Measurements from ENCODE around the gene GHRH. TPM values are rescaled to one million over a fixed set of nuclear protein-coding genes. Genes with fewer than 3 reads are reported as not detected.

GHRH gene
- total RNA-seq, 2 experiments from 2014 or later, result not detected

- ATAC-seq (ENCODE audit: poor library complexity) (no peak), DNase-seq (no peak)
- no peak overlapping the region for H3K4me3 ChIP-seq (ENCODE audit: low read length)
- no peaks in the 10 kb centered on the region for H3K9me3 ChIP-seq (ENCODE audit: control insufficient read depth in 1 of 2, insufficient read depth in 1 of 2, low read length in 2 of 2)
- no peaks in the 10 kb centered on the region for H3K27me3 Mint-ChIP-seq
- no peaks in the 10 kb centered on the region for H3K27me3 ChIP-seq (ENCODE audit: control insufficient read depth in 1 of 2, insufficient read depth in 2 of 2, low read length in 2 of 2)
- H3K36me3 Mint-ChIP-seq (ENCODE audit: low read depth), result no peaks in the 10 kb centered on the region
- POLR2A ChIA-PET, result no interaction called here
- TF ChIP-seq CTCF (IDR thresholded peaks at IDR 0.05), result no peak
- H3K27ac Mint-ChIP-seq, result no peak overlapping the region
- no peaks in the 10 kb centered on the region for H3K9me3 Mint-ChIP-seq
- peaks cover under 1% of the 10 kb centered on the region for H3K4me1 Mint-ChIP-seq (ENCODE audit: low read depth)
- CTCF ChIA-PET, result interaction anchor here (4.0 kb wide), 1 partner anchor 114 kb away, joined by 14 read pairs; no protein-coding TSS in a partner anchor
- no peak overlapping the region for H3K27ac ChIP-seq (ENCODE audit: low read depth in 1 of 2, low read length in 2 of 2)
- intact Hi-C loops (cut with DNase I, micrococcal nuclease), result no loop called here
- H3K4me1 ChIP-seq (ENCODE audit: insufficient read depth, low read length), result peaks cover 3% of the 10 kb centered on the region
- H3K36me3 ChIP-seq (ENCODE audit: insufficient read depth, low read length), result no peaks in the 10 kb centered on the region
- no peak overlapping the region for H3K4me3 Mint-ChIP-seq
Observed at GRCh38 chr20:37271421-37271768, 9.8 kb upstream of the GHRH start.

- TF ChIP-seq CTCF (IDR thresholded peaks at IDR 0.05), result no peak
- CTCF ChIA-PET, result interaction anchor here (0.7 to 4.0 kb wide), 2 partner anchors 114 to 291 kb away, joined by 3 to 14 read pairs; no protein-coding TSS in a partner anchor
- DNase-seq (peak in 2 of 14 experiments; percentile 67 to 77), ATAC-seq (ENCODE audit: poor library complexity) (no peak)
- Mint-ChIP-seq H3K4me3 (no peak overlapping the region), H3K36me3 (ENCODE audit: low read depth) (no peaks in the 10 kb centered on the region), H3K27ac (no peak overlapping the region), H3K27me3 (no peaks in the 10 kb centered on the region), H3K9me3 (no peaks in the 10 kb centered on the region), H3K4me1 (ENCODE audit: low read depth) (no peaks in the 10 kb centered on the region)
- Histone ChIP-seq H3K9me3 (ENCODE audit: control insufficient read depth in 1 of 2, insufficient read depth in 1 of 2, low read length in 2 of 2) (no peaks in the 10 kb centered on the region), H3K4me1 (ENCODE audit: insufficient read depth, low read length) (peaks cover 3% of the 10 kb centered on the region), H3K4me3 (ENCODE audit: low read length) (no peak overlapping the region), H3K27ac (ENCODE audit: low read depth in 1 of 2, low read length in 2 of 2) (no peak overlapping the region), H3K36me3 (ENCODE audit: insufficient read depth, low read length) (no peaks in the 10 kb centered on the region), H3K27me3 (ENCODE audit: control insufficient read depth in 1 of 2, insufficient read depth in 2 of 2, low read length in 2 of 2) (no peaks in the 10 kb centered on the region)
- POLR2A ChIA-PET, result no interaction called here
- intact Hi-C loops (cut with DNase I, micrococcal nuclease), result no loop called here
Observed at GRCh38 chr20:37270576-37271420, 9.2 kb upstream of the GHRH start.

DNA sequence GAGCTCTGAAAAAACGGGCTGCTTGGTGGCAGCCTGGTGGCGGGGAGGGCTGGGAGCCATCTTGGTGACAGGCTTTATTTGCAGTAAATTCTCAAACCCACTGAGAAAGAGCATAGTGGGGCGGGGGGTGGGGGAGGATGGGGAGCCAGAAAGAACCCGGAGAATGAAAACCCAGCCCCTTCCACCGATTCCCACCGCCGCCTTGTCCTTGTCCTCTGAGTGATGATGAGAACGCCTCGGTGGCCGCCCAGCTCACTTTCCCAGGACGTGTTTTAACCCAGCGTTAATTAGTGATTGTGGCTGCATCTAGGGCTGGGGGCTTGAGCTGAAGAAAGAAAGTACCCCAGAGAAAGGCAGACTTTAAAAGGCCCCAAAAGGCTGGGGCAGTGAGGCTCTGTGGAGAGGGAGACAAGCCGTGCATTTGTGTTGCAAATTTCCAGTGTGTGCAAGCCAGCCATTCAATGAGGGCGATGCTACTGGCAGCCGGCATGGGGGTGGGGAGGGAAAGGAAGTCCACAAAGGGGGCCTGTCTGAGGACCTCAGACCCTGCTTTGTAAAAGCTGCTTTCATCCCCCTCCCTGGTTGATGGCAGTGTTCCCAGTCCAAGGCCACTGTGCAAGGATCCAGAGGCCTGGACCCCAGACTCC is 6.2 kb upstream of the GHRH start:
- intact Hi-C loops (cut with DNase I, micrococcal nuclease), result no loop called here
- POLR2A ChIA-PET, result no interaction called here
- Histone ChIP-seq H3K4me3 (ENCODE audit: low read length) (no peak overlapping the region), H3K4me1 (ENCODE audit: insufficient read depth, low read length) (peaks cover 3% of the 10 kb centered on the region), H3K36me3 (ENCODE audit: insufficient read depth, low read length) (no peaks in the 10 kb centered on the region), H3K27ac (ENCODE audit: low read depth in 1 of 2, low read length in 2 of 2) (no peak overlapping the region), H3K27me3 (ENCODE audit: control insufficient read depth in 1 of 2, insufficient read depth in 2 of 2, low read length in 2 of 2) (no peaks in the 10 kb centered on the region), H3K9me3 (ENCODE audit: control insufficient read depth in 1 of 2, insufficient read depth in 1 of 2, low read length in 2 of 2) (no peaks in the 10 kb centered on the region)
- Mint-ChIP-seq H3K9me3 (no peaks in the 10 kb centered on the region), H3K27me3 (no peaks in the 10 kb centered on the region), H3K27ac (no peak overlapping the region), H3K4me1 (ENCODE audit: low read depth) (no peaks in the 10 kb centered on the region), H3K36me3 (ENCODE audit: low read depth) (no peaks in the 10 kb centered on the region), H3K4me3 (no peak overlapping the region)
- no peak for DNase-seq
- no peak for ATAC-seq (ENCODE audit: poor library complexity)
- TF ChIP-seq CTCF (IDR thresholded peaks at IDR 0.05), result no peak
- CTCF ChIA-PET, result interaction anchor here (4.0 kb wide), 1 partner anchor 117 kb away, joined by 14 read pairs; no protein-coding TSS in a partner anchor

Data from CD4-positive, alpha-beta T cell (primary cell).